Activated gamma-delta T cell treated with Interleukin-2 at 50 U/mL for 16 hours (primary cell): Measurements from ENCODE around the gene TMOD2.
"Not testable (repeated sequence)": the region's sequence is repeated elsewhere in the genome, so short reads cannot be mapped to it uniquely, and the experiment has no call there.

Source experiments
- DNase-seq: peaks from one replicate; pipeline ENCODE4 v3.0.0-alpha.2; 2020

The TMOD2 gene

DNA sequence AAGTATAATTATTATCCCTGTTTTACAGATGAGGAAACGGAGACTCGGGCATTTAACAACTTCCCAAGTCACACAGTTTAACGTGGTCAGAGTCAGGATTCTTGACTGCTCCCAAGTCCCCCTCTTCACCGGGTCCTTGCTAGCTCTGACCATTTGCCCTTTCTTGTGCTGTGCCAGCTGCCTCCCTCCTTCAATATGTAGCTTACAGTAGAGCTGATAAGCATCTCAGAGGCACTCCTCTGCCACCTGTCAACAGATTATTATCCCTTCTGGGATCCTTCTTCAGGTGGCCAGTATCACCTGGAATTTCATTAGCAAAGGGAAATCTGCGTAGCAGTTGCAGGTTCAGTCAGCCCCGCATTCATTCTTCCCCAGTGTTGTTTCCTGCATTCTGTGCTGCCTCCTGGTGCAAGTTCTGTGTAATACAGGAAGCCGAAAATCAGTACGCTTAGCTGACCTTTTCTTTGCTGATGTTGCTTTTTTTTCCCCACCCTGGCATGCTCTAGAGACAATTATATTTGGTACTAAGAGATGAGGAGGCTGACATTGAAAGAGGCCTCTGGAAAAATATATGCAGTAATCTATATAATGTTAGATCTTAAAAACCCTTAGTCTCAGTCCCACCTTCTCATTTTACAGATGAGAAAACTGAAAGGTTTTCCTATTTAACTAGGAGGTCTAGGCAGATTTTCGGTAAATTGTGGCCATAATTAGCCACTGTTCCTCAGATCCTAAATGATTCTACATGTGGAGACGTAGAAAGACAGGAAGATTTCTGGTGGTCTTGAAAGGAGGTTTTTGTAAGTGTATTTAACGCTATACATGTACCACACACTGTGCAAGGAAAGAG, 24.8 kb downstream of the TMOD2 start:
- DNase-seq = peak; percentile 27

DNA sequence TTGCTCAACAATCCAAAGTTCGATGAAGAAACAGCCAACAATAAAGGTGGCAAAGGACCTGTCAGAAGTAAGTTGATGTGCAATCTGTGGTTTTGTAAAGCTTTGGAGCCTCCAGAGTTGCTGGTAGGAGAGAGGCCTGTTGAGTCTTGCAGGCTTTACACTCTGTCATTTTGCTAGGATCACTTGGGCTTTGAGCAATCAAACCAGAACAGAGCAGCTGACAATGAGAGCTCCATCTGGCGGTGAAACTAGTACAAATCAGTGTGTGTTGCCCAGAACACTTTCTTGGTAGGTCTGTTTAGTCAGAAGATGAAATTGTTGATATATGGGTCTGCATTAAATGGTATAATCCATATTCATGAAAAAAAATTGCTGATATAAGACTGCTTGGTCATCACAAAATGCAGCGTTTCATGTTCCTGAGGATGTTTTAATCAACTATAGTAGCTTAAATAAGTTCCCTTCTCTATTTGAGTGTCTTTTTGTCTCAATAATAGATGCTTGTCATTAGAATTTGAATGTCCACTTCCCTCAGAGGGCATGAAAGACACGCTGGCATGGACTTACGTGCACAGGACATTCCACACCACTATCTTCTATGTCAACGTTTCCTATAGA, 25.7 kb downstream of the TMOD2 start:
- peak; percentile 66 for DNase-seq

DNA sequence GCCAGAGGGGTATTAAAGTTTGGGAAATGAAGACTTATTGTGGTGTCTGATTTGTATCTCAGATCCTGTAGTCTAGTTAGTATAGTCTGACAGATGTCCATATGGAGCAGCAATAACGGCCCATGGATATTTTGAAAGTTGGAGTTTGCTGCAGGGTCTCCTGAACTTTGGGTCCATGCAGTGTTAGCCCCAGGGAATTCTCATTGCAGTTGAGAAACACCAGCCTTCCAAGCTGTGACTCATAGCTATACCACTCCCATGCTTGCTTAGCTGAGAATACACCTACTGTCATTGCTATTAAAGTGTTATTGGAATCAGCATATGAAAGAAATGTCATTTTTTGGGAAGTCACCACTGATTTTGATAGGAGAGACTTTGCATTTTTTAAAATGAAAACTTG, 29.2 kb downstream of the TMOD2 start:
- DNase-seq = no peak

DNA sequence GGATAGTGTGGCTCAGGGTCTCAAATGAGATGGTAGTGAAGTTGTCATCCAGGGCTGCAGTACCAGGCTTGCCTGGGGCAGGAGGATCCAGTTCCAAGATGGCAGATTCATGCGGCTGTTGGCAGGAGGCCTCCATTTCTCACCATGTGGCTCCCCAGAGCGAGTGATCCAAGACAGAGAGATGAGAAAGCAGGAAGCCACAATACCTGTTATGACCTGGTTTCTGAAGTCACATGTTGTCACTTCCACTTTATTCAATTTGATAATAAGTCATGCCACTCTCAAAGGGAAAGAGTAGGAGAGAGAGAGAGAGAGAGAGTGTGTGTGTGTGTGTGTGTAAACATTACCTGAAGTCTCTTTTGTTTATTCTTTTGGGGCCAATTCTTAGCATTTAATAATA, 30.1 kb downstream of the TMOD2 start:
- DNase-seq = no peak

DNA sequence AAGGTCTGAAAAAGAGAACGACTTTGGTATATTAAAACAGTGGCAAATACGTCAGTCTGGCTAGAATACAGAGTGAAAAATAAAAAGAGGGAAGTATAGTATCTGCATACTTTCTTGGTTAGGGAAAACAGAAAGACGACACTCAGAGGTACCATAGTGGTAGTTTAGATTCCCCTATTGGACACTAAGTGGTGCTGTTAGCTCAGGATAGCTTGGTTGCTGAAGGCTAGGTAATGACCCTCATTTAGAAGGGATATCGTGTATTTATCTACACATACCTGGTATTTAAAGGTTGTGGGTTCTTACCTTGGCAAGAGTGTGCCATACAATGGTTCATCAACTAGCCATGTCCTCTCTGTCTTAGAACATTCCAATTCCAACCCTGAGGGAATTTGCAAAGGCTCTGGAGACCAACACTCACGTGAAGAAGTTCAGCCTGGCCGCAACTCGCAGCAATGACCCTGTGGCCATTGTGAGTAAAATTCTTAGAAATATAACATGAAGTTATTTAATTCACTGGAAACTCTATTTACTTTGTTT, 31.0 kb downstream of the TMOD2 start:
- DNase-seq = no peak

DNA sequence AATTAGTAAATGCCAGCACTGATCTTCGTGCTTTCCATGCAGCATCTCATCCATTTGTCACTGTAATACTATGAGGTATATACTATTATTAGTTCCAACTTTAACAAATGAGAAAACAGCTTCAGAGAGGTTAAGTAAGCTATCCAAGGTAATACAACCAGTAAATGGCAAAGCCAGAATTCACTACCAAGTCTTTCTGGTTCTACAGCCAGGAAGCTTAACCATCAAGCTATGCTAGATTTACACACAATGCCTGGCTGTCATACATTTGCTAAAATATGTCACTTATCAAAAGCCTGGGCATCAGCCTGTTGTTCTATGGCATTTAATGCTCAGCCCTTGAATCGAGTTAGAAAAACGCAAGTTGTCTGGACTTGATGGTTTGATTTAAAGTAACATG, 32.6 kb downstream of the TMOD2 start:
- no peak for DNase-seq

DNA sequence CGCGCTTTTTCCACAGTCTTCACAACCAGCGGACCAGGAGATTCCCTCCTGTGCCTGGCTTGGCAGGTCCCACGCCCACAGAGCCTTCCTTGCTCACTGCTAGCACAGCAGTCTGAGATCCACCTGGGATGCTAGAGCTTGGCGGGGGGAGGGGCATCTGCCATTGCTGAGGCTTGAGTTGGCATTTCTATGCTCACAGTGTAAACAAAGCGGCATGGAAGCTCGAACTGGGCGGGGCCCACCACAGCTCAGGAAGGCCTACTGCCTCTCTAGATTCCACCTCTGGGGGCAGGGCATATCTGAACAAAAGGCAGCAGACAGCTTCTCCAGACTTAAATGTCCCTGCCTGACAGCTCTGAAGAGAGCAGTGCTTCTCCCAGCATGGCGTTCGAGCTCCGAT, 35.7 kb downstream of the TMOD2 start:
- DNase-seq = not testable (repeated sequence)

DNA sequence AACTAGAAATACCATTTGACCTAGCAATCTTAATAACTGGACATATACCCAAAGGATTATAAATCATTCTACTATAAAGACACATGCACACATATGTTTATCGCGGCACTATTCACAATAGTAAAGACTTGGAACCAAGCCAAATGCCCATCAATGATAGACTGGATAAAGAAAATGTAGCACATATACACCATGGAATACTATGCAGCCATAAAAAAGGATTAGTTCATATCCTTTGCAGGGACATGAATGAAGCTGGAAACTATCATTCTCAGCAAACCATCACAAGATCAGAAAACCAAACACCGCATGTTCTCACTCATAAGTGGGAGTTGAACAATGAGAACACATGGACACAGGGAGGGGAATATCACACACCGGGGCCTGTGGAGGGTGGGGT, 41.1 kb downstream of the TMOD2 start:
- not testable (repeated sequence) for DNase-seq

DNA sequence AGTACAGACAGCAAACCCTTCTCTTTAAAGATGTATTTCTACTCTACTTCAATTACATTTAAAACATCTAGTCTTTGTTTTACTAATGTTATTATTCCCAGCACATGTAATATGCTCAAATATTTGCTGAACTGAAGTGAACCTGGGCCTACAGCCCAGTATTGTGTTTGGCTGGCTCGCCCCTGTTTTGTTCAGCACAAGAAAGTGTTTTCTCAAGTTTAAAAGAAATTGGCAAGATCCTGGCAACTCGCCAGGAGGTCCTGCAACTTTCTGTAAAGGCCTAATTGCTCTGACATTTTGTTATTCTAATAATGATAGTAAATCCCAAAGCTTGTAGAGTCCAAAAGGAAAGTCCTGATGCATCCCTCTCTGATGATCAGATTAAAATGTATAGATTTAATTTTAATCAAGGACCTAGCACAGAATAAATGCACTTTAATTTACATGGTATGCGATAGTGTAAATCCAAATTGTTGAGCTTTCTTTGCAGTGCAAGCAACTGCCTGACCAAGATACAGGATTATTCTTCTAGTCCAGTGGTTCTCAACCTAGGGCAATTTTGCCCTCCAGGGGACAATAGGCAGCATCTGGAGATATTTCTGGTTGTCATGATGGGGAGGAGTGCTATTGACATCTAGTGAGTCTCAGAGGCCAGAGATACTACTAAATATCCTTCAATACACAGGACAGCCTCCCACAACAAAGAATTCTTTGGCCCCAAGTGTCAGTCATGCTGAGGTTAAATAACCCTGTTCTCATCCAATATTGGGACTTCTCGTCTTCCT, 42.3 kb downstream of the TMOD2 start:
- no peak for DNase-seq

DNA sequence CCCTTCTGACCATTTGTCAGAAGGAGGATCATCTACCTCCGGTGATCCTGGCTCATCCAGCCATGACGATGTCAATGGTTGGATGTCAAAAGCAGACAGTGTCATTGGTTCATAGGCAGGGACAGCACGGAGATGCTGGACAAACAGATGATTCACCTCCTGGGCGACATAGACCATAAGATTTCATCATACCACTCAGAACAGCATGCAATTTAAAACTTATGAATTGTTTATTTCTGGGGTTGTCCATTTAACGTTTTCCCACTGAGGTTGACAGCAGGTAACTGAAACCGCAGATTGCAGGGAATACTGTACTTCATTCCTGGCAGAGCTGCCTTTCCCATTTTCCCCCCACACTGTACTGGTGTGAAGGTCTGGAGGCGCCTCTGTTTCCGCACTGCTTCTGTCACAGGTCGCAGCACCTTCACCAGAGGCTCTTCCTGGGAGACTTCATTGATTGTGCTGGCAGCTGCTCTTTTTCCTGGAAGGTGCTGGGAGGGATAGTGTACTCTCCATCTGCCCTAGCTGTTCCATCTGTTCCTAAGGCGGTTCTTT, 45.5 kb downstream of the TMOD2 start:
- DNase-seq = no peak

DNA sequence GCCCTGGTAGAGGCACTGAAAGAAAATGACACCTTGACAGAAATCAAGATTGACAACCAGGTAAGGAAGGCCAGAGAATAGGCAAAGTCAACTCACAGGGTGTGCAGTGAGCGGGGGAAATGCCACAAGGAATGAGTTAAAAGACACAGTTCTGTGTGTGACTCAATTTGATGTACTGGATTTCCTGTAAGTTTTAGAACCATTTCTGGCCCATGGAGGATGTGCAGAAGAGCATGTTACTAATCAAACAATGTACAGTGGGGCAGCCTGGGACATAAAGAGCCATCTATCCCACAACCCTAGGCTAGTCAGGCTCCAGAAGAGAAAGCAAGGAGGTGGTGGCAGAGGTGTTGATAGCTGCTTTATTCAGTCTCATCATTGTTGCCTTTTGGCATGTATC, 46.9 kb downstream of the TMOD2 start:
- no peak for DNase-seq

DNA sequence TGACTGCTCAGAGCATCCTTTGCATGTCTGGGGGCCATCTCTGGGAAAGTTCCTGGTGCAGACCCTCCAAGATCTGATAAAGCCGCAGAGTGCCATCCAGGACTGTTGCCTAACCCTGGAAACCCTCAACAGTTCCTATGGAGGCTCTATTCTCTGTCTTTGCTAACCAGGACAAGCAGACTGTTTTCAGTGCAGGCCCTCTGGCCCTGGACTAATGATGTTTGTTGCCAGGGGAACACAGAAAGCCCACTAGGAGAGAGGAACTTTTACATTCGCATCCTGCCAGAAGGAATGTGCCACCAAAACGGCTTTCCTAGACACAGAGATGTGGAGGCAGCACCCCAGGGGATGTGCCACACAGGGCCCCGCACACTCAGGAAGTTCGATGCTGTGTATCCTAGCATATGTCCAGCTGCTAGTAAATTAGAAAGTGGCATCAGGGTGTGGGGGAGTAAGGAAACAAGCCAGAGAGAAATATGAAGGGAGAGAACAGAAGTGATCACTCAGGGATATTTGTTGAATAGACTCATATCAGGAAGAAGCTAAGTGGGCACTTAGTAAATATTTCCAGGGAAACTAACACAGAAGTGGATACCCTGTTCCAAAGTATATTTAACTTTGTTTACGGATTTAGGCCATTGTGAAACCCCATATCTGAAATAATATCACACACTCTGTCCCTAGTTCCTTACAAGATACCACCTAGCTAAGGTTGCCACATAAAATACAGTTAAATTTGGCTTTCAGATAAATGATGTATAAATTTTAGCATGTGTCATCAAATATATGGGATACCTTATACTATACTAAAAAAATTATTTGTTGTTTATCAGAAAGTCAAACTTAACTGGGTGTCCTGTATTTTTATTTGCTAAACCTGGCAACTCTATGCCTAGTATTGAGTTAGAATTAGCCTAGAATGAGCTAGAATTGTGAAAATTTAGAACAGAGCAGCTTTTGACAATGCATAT, 48.2 kb downstream of the TMOD2 start:
- DNase-seq = no peak

DNA sequence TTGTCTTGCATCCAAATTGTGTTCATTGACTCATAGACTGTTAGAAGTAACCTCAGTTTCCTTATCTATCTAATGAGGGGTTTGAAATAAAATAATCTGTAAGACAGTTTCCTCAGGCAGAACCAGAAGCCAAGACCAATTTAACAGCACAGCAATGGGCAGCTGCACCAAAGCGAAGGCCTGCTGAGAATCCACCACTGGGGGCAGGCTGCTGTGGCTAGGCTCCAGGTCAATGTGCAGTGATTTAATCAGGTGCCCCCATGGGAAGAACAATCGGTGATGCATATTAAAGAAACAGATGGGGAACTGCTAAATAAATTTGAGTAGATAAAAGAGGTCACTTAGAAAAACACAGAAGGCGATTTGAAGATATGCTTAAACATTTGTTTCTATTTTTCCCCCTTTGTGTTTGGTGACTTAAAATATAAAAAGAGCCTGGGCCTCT, 50.0 kb downstream of the TMOD2 start:
- no peak for DNase-seq

DNA sequence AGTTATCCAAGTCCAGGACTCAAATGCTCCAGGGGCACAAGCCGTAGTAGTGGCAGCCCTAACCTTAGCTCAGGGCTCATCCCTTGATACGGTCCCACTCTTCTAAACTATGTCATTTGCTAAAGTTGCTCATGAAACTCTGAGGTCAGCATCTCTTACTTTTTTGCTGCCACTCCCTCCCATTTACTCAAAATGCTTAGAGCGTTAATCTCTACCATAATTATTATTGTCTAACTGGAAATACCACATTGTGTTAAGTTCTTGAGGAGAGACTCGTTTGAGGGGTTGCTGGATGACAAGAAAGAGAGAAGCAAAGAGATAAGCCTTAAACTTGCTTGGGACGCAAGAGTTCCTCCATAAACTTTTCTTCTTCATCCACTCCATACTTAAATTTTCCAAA, 51.2 kb downstream of the TMOD2 start:
- DNase-seq = no peak

DNA sequence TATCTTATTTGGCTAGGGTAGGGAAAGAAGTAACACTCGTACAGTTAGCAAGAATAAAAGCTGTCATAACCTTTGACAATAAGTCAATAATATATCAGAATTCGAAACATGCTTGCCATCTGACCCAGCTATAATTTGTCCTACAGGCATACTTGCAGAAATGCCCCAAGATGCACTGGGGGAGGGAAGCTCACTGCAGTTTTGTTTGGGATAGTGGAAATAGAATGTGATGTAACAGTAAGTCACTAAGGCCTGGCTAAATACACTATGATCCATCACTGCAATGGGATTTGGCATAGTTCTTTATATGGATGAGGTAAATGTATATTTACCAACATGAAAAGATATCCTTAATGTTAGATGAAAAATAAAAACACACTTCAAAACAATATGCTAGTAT, 52.6 kb downstream of the TMOD2 start:
- no peak for DNase-seq

DNA sequence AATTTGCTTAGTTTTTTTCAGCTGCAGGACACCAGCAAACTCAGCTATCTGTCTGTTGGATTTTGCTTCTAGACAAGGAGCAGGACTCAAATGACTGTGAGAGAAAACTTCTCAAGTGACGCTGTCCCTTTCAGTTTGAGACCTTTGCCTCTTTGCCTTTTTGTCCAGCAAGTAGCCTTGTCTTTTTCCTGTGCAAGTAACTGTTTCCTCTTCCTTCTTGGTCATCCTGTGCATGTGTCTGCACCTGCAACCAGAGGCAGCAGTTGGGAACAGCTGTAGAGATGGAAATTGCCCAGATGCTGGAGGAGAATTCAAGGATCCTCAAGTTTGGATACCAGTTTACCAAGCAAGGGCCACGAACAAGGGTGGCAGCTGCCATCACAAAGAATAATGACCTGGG, 54.7 kb downstream of the TMOD2 start:
- no peak for DNase-seq

DNA sequence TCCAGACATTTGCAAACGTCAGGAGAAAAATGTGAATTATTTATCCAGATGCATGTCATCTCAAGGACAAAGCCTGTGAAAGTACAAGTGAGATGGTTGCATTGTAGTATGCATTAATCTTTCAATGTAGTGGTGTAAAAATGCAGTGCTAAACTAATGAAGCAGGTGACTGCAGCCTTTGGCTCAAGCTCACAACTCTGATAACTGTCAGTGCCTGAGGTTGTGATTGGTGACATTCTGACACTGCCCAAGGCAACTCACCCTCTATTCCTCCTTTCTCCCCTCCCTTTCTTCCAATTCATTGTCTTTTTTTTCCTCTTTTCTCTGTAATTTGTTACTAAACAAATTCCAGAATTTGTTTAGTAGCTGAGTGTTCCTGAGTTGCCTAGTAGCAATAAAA, 58.1 kb downstream of the TMOD2 start:
- DNase-seq = no peak

DNA sequence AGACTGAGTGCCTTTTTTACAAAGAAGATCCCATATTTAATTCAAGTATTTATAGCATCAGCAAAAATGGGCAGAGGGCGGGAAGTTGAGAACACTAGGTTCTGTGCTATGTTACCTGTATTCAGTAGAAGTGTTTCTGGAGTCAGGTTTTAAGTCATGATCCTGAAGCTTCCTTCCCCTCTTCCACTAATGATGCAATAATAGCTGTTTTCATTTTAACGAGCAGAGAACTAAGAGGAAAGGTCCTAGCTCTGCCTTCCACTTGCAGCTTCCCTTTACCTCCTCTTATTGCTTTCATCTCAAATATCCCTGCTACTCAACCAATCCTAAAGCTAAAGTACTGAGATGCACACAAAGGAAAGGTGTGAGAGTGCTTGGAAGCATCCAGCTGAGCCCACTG, 61.2 kb downstream of the TMOD2 start:
- DNase-seq = no peak

DNA sequence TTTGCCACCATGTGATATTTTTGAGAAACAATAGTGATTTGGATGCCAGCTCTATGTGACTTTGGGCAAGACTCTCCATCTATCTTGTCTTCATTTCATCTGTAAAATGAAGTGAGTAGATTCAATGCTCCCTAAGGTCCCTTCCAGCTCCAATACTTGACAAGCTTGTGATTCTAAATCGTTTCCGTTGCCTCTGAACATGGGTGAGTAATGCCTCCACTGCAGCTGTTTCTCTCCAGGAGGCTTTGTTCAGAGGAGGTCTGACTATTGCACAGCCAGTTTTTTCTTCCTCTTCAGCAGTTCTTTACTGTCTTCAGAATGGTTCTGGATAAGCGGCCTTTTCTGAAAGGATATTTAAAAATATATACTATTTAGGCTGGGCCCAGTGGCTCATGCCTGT, 63.2 kb downstream of the TMOD2 start:
- DNase-seq = no peak

DNA sequence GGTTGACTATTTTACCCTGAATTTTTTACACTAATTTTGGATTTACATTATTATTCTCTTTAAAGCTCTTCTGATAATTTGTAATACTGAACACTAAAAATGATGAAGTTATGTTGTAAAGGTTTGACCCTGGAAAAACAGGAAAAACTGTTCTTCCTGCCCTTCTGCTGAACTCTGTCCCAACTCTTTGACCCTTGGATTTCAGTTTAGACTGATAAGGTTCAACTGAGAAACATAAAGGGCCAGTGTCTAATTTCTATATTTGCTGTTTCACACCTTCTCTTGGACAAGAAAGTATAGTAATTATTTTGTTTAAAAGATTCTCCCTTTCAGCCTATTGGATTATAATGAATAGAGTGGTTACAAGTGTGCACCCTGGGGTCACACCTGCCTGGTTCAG, 65.2 kb downstream of the TMOD2 start:
- DNase-seq = no peak

DNA sequence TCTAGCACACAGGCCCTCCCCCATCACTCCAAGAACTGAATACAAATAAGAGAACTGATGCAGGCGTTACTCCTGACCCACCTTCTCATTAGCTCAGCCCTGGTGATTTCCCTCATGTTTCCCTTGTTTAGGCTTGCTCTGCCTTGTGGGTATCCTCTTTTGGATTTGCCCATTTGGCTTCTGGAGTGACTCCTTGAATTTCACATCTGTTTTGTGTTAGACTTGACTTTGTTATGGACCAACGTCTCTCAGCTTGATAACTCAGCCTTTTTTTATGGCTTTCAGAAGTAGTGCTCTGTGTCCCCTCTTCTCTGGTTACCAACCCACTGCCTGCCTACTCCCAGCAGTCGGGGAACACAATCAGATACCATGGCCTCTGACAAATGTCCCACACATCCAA, 66.8 kb downstream of the TMOD2 start:
- no peak for DNase-seq

DNA sequence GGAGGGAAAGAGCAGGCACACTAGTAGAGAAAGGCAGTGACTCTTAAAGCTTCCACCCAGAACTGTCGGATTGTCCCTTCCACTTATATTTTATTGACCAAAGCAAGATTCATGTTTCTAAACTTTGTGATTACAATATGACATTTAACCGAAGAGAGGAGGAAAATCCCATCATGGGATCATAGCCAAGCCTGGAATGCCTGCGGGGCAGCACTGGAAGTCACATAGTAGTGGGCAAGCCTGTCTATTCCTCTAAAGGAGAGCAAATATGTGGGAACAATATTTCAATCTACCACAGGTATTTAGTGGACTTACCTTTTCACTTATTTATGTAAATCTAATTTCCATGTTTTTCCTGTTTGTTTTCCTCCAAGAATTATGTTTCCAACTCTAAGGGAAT, 74.3 kb downstream of the TMOD2 start:
- no peak for DNase-seq
